Measurements from ENCODE around the gene FGR.

Gene FGR

DNA sequence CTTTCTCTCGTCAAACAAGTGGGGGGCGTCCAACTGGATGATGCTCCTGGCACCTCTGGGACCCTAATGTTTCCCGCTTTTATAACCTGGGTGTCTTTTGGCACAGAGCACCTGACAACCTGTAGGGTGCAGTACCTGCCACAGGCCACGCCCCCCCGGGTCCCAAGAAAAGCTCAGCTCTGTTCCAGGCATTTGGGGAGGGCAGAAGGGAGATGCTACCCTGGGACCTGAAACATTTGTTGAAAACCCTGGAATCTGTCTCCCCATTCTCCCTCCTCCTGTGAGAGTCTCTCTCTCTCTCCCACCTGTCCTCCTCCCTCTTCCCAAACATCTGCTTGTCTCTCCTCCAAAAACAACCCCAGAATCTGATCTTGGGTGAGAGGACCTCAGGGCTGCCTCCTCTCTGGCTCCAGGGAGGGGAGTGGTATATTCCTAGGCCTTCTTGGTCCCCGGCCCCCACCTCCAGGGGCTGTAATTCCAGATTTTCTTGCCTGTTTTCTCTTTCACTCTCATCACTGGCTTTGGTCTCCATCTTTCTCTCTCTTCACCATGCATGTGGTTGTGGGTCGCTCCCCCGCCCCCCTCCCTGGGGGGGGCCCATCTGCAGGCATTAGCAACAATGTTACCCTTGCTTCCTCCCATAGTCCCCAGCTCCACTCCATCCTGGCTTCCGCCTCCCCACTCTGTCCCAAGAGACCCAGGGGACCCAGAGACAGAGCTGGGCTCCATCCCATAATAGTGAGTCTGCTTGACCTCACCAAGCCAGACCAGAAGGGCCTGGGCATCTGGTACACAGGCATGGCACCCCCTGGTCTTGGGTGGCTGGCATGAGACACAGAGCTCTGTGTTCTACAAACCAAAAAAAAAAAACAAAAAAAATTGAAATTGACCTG is 35.1 kb downstream of the FGR start:
- H3K4me3 ChIP-seq (replicated peaks; ENCODE audit: low read depth, low read length), result 0 out of 2 replicates have a peak overlapping the region, but pooled peaks have one; percentile 23
- no peak for DNase-seq (ENCODE audit: extremely low read depth, low read depth)
- no peak for TF ChIP-seq CTCF (IDR thresholded peaks at IDR 0.05; ENCODE audit: low read depth, low read length, missing control alignments)

DNA sequence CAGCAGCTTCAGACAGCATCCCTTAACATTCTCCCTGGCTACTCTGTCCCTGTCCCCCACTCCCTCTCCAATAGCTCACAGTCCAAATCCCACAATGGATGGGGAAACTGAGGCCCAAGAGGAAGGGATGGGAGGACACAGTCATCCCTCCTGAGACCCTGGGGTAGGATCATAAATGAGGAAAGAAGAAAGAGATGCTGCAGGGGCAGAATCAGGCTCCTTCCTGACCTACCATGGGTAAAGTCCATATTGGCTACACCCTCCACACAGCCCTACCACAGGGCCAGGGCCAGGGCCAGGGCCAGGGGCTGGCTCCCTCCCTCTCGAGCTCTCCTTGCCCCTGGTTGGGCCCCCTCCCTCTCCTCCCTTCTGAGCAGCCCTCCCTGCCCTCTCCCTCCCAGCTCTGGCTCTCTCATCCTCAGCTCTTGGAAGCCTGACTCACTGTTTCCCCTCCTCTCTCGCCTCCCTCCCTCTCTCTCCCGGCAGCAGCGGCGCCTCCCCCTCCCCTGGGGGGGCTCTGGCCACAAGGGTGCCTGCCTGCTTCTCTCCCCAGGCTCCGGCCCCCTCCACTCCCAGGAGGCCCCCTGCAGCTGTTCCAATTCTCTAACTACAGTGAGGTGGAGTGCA is 36.0 kb downstream of the FGR start:
- H3K4me3 ChIP-seq (replicated peaks; ENCODE audit: low read depth, low read length), result peak overlapping the region; percentile 23; the same call in 1 of the 2 replicates
- no peak for DNase-seq (ENCODE audit: extremely low read depth, low read depth)
- no peak for TF ChIP-seq CTCF (IDR thresholded peaks at IDR 0.05; ENCODE audit: low read depth, low read length, missing control alignments)

DNA sequence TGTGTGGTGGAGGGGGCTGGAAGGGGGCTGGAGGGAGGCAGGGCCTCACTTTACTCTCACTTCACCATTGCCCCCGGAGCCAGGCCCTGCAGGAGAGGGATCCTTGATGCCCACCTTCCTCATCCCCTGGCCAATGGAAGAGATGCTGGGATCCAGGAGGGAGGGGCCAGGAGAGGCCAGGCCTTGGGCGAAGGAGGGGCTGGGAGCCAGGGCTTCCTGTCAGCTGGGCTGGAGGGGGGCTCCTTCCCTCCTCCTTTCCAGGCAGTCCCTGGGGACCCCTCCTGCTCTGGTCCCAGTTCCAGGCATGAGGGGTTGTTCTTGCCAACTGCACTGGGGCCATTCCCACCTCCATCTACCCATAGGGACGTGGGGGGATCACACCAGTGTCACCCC is 36.7 kb downstream of the FGR start:
- no peak for DNase-seq (ENCODE audit: extremely low read depth, low read depth)
- H3K4me3 ChIP-seq (replicated peaks; ENCODE audit: low read depth, low read length), result no peak overlapping the region; the same call in 1 of the 2 replicates
- TF ChIP-seq CTCF (IDR thresholded peaks at IDR 0.05; ENCODE audit: low read depth, low read length, missing control alignments), result no peak

DNA sequence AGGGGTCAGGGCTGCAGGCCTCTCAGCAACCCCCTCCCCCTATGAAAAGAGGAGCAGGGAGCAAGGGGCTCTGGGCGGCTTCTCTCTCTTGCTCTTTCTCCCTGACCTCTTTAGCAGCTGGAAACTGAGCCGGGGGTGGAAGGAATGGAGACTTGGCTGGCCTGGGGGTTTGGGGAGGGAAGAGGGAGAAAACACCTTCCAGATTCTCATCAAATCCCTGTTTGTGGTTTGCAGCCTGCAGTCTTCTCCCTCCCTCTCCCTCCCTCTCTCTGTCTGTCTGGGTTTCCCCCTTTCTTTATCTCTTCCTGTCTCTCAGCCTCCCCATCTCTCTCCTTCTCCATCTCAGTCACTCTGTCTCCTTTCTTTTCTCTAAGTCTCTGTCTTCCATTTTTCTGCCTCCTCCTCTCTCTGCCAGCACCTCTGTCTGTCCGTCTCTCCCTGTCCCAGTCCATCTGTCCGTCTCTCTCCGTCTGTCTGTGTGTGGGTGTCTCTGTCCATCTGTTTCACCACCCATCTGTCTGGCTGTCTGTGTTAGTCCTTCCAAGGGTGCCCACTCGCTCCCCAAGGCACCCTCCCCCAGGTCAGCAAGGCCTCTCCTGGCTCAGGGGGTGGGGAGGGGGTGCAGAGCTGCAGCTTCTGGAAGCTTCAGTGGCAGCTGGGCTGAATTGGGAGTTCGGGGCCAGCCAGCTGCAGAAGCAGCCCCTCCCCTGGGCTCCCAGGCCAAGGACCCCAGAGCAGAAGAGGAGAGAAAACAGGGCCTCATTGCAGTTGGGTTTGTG is 37.3 kb downstream of the FGR start:
- H3K4me3 ChIP-seq (replicated peaks; ENCODE audit: low read depth, low read length), result peak overlapping the region; percentile 19

GRCh38 chr1:27596986-27597385 is 38.0 kb downstream of the FGR start:
- DNase-seq (ENCODE audit: extremely low read depth, low read depth), result no peak
- H3K4me3 ChIP-seq (replicated peaks; ENCODE audit: low read depth, low read length), result no peak overlapping the region
- no peak for TF ChIP-seq CTCF (IDR thresholded peaks at IDR 0.05; ENCODE audit: low read depth, low read length, missing control alignments)

More for the DNA sequence above, 37.3 kb downstream of the FGR start:
- no peak for TF ChIP-seq CTCF (IDR thresholded peaks at IDR 0.05; ENCODE audit: low read depth, low read length, missing control alignments)
- no peak for DNase-seq (ENCODE audit: extremely low read depth, low read depth)

DNA sequence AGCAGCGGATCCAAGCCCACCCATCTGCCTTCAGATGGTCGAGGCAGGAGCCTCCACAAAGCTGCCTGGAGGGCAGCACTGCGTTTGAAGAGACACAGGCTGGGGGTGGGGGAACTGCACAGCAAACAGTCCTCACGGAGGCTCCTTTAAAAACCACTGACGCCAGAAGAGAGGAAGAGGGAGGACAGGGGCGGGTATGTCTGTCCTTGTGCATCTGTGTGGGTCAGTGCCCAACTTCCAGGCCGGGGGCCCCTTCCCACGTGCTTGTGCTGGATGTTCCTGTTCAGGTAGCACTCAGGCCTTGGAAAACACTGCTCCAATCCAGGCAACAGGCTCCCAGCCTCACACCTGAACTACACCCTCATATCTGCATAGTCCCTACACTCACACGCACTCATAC is 38.7 kb downstream of the FGR start:
- DNase-seq (ENCODE audit: extremely low read depth, low read depth), result no peak
- H3K4me3 ChIP-seq (replicated peaks; ENCODE audit: low read depth, low read length), result no peak overlapping the region
- no peak for TF ChIP-seq CTCF (IDR thresholded peaks at IDR 0.05; ENCODE audit: low read depth, low read length, missing control alignments)
